Tongue (tissue), 2 donors: ENCODE data around the gene WNT9B. TPM values are rescaled to one million over a fixed set of nuclear protein-coding genes. Genes with fewer than 3 reads are reported as not detected.

Experiments
- DNase-seq: peaks from one replicate; pipeline ENCODE4 v3.0.0-alpha.2; 2015
- total RNA-seq: library from RNA; depleted of rRNA; stranded (reverse); fragments of >200 nt; gene quantifications from one replicate; pipeline ENCODE4 v1.2.3, GENCODE V29; 2014

WNT9B gene
- total RNA-seq, result not detected

DNA sequence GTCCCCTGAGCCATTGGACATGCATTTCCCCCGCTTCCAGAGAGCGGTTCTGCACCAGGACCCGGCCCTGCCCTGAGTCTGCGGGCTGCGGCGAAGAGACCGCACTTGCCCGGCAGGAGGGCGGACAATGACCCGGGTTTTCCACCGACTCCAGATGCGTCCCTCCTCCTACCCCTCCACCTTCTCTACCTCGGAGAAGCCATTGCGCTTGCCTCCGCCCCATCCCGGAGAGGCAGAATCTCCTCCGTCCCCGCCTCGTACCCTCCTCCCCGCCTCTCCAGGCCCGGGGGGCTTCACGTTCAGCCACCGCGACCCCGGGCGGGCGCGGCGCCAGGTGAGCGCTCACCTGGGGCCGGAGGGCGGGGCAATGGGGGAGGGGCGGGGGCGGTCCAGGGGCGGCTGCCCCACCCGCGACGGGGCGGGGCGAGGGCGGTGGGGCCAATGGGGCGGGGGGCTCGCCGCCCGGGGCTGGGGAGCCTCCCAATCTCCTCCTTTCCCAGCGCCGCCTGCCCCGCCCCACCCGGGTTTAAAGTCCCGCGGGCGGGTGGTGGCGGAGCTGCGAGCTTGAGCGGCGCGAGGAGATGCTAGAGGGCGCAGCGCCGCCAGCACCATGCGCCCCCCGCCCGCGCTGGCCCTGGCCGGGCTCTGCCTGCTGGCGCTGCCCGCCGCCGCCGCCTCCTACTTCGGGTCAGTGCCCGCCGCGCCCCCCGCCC lies at the start of gene WNT9B:
TSS of gene WNT9B (plus strand) at position 555 of the 713 bp plus-strand sequence. CDS start at position 611, 56 bp downstream.
- peak; percentile 56 for DNase-seq

- no peak for DNase-seq
Observed at GRCh38 chr17:46802800-46803199, 48.6 kb upstream of the WNT9B start.

DNA sequence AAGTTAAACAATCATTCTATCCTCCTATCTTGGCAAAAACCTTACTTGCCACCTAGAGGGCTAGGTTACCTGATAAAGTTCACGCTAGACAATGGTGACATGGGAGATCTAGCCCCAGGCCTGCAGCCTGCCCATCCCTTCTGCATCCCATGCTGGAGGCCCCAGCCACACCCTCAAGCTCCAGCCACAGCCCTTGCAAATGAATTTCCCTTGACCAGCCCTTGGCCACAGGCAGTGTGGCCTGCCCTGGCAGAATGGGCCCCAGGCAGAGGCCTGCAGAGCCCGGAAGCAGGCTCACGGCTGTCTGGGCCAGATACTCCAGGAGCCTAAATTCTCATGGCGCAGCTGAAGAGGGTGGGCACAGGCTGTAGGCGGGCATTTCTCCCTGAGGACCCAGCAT lies 47.8 kb upstream of the WNT9B start:
- no peak for DNase-seq

- DNase-seq, result no peak
Observed at GRCh38 chr17:46805771-46806170, 45.6 kb upstream of the WNT9B start.

- DNase-seq, result no peak
Observed at GRCh38 chr17:46809110-46809571, 42.2 kb upstream of the WNT9B start.

GRCh38 chr17:46810837-46811236 lies 40.5 kb upstream of the WNT9B start:
- DNase-seq, result no peak

- DNase-seq, result no peak
Observed at GRCh38 chr17:46811978-46812583, 39.3 kb upstream of the WNT9B start.

- no peak for DNase-seq
Observed at GRCh38 chr17:46812624-46813318, 38.6 kb upstream of the WNT9B start.

DNA sequence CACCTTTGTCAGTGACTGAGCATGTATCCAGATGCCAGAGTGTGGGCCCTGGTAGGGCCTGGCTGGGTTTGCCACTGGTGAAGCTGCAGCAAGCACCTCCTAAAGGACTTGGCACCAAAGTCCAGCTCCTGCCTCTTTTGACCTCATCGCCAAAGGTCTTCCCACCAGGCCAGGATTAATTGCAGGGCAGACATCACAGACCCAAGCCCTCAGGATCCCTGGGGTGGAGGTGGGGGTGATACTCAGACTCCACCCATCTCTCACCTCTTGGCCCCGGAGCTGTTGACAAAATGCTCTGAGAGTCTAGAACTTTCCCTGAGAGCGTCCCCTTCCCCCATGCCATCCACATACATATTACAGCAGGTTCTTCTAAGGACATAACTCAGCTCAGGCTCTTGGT lies 37.5 kb upstream of the WNT9B start:
- no peak for DNase-seq

DNA sequence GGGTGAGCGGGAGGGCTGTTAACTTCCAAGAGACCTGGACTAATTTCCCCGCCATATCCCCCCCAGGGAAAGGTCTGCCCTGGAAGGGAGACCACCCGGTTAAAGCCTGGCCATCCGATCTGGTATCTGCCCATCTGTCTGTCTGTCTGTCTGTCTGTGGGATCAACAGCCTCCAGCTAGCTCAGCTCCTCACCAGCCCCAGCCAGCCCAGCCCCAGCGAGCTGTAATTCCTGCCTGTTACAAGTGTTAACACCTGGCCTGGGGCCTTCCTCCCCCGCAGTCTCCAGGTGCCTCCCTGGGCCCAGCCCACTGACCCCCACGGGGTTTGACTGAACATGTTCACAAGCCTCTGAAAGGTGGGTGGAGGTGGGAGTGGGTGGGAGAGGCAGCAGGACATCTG lies 36.9 kb upstream of the WNT9B start:
- DNase-seq, result no peak

DNA sequence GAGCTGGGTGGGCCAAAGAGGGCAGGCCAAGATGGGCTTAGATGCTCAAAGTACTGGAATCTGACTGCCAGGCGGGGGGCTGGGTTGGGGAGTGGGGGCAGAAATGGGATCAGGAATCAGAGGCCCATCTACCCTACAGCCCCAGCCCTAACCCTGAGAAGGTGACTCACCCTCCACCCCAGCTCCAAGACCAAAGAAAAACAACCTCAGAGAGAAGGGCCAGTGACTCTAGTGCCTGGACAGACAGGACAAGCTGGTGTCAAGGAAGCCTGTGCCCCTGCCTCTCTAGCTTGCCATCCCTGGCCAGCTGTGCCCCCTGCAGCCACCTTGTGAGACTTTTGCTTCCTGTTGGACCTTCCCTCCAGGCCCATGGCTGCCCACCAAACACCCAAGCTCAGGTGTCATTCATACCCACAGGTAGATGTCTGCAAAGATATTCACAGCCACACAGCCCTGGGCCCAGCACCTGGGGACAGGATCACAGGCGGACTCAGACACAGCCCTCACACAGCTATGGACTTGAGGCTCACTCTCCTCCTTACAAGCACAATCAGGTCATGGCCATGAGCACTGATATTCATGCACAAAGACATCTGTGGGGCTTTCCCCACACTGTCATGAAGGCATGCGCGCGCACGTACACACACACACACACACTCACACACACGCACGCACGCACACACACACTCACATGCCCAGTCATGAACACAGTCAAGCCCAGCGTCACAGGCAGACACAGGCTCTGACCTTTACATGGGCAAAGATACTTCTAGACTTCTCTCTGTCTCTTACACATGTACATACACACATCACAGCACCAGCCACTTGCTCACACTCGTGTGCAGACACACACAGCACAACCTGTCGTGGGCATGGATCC lies 35.7 kb upstream of the WNT9B start:
- no peak for DNase-seq

GRCh38 chr17:46817151-46817900 lies 34.1 kb upstream of the WNT9B start:
- DNase-seq, result no peak

GRCh38 chr17:46817901-46818209 lies 33.5 kb upstream of the WNT9B start:
- no peak for DNase-seq

DNA sequence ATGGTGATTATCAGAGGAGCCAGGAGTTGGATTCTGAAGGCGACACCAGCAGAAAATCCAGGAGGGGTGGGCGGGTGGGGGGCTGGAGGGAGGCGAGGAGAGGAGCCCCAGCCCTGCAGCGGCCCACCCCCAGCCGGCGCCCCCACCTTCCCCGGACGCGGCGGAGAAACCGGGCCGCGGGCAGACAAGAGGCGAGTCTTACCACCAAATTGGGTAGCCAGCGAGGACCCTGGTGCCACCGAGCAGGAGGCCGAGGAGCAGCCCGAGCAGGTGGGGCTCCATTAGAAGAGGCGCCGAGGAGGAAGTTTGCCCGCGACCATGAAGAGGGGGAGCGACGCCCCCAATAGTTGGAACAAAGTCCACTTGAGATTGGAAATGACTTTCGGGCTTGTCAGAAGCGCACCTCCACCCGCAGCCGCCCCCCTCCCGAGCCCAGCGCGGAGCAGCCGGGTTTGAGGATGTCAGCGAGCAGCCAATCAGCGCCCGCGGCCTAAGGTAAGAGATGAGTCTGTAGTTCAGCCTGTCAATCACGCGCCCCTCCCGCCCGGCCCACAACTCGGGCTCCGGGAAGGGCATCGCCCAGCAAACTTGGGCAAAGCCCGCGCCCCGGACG lies 33.0 kb upstream of the WNT9B start, which contains the start of gene WNT3:
TSS of gene WNT3 (minus strand) at position 377 of the 613 bp plus-strand sequence. CDS start at position 282, 95 bp downstream.
- DNase-seq, result no peak

DNA sequence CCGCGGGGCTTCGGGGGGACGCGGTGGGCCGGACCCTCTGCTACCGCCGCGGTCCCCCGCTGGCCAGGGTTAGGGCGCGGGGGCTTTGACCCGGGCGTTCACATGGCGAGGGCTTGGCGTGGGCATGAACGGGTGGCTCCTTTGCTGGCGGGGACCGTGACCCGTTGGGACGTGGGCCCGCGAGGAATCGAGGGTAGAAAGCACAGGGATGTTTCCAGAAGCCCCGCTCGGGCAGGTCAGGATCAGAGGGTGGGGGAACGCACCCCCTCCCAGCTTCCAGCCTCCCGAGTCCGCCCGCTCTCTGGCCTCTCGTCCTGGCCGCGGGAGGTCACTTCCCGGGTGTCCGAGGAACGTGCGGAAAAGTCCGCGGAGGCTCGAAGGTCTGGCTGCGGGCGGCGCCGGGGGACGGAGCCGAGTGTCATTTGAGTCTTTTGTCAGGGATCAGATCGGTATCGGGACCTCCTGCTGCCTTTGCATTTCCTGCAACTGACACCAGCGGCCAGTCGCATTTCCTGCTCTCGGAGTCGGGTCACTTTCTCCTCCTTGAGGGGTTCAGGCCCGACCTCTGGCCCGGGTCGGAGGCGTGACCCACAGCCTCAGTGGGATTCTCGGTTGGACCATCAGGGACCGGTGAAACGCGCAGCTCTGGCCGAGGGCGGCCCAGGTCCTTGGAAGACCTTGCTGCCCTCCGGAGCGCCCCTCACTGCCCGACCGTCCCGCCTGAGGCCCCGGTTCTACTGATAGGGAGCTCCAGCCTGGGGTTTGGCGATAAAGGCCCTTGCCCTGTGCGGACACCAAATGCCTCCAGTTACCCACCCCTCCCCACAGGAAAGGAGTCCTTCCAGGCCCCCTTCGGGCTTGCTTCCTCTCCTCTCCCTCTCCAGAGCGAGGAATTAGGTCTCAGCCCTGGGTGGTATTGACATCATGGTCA lies 32.2 kb upstream of the WNT9B start:
- DNase-seq, result no peak

DNA sequence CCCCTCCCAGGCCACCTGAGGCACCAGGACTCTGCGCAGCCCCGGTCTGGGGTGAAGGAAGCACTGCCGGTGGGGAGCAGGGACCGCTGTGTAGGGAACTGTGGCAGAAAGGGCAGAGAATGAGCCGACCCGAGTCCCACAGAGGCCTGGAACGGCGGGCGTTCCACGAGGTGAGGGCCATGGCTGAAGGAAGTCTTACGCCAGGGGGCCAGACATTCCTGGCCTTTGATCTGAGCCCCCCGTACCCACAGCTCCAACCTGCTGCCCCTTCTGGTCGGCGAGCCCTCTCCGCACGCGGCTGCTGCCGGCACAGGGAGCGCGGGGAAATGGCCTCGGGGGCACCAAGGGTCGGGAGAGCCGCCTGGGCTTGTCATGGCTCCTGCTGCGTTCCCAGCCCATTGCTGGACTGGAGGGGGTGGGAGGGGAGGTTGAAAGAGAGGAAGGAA lies 31.5 kb upstream of the WNT9B start:
- DNase-seq, result no peak

DNA sequence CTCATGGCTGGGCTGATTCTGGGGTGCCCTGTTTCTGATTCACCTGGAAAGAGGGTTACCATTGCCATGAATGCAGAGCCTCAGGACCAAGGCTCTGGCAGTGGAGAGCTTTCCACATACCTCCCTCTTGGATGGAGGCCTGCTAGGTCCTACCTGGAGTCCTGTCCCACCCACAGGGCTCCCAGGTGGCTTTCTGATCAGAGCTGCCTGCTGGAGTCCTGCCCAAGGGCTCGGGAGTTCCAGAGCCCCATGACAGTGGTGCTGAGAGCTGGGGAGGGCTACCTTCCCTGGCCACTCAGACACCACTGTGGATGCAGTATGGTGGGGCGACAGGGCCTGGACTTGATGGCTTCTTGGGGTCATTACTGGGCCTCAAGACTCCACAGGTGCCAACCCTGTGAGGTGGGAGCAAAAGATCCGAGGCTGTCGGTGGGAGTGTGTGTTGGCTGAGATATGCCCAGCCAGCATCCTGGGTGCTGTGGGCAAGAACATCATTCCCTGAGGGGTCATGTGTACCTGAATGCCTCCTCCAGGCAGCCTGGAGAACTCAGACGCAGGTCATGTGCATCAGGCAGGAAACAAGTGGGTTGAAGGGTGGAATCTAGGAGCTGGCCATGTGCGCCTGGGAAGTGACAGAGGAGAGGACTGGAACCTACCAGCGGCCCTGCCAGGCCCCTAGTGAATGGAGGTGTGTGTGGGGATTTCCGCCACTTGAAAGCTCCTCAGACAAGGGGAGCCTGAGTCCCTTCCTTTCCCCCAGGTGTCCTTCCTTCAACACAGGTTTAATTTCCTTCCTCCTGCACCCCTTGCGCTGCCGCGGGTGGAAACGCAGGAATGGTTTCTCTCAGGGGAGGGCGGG lies 30.6 kb upstream of the WNT9B start:
- no peak for DNase-seq

DNA sequence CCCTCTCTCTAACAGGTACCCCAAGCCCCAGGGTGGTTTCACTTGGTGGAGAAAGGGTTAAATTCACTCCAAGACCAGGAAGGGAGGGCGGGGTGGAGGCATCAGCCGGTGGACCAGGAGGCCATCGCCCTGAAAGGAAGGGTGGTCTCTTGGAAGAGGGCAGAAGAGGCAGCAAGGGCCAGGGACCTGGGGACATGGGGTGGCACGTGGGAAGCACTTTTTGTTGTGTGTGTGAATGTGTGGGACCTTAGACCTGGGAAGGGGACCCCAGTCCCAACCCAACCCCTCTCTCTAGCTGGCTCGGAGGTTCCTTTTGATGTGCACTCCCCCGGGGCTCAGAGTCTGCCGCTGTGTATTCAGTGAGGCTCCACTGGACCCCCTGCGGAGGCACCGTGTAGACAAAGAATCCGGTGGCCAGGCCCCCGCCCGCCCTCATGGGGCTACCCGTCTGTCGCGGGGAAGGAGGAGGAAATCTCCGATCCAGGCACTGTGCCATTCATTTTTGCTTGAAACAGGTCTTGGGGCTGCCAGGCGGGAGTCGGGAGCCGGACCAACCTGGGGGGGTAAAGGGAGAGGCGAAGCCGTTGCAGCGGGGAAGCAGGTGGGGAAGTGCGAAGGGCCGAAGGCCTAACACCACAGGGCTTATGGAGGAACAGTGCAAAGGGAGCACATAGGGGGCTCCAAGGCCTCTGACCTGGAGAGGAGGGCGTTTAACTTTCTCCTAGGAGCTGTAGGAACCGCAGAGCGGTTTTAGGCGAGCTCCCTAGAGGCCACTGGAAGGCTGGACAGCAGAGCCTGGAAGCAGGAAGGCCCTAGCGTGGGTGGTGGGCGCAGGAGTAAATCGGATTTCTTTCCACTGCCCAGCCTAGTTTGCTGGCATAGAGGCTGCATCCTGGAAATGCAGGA lies 29.6 kb upstream of the WNT9B start:
- no peak for DNase-seq
